ENCODE measurements around the gene DNM3.
"Not testable (repeated sequence)": the region's sequence is repeated elsewhere in the genome, so short reads cannot be mapped to it uniquely, and the experiment has no call there.

DNM3 gene

GRCh38 chr1:171841050-171841910, at the start of gene DNM3:
Gene DNM3, plus strand, starts transcription at chr1:171841498. Its CDS starts 159 bp downstream, at chr1:171841657.
- H3K27me3 ChIP-seq (ENCODE audit: insufficient read depth, low read length) = peaks cover 42% of the 10 kb centered on the region
- no peaks in the 10 kb centered on the region for H3K36me3 ChIP-seq (ENCODE audit: insufficient read depth, low read depth, low read length)
- no peaks in the 10 kb centered on the region for H3K9me3 ChIP-seq (ENCODE audit: insufficient read depth, low read depth, low read length)
- peak within 1 kb of the TSS; percentile 66 for H3K4me3 ChIP-seq (ENCODE audit: low read length)
- no peak within 1 kb of the TSS for H3K27ac ChIP-seq (ENCODE audit: low read length)
- no peaks in the 10 kb centered on the region for H3K4me1 ChIP-seq (ENCODE audit: insufficient read depth, low read length)
- peak within 1 kb of the TSS; percentile 65; the same call in 1 of the 2 replicates for H3K9ac ChIP-seq (ENCODE audit: low read depth, low read length)

DNA sequence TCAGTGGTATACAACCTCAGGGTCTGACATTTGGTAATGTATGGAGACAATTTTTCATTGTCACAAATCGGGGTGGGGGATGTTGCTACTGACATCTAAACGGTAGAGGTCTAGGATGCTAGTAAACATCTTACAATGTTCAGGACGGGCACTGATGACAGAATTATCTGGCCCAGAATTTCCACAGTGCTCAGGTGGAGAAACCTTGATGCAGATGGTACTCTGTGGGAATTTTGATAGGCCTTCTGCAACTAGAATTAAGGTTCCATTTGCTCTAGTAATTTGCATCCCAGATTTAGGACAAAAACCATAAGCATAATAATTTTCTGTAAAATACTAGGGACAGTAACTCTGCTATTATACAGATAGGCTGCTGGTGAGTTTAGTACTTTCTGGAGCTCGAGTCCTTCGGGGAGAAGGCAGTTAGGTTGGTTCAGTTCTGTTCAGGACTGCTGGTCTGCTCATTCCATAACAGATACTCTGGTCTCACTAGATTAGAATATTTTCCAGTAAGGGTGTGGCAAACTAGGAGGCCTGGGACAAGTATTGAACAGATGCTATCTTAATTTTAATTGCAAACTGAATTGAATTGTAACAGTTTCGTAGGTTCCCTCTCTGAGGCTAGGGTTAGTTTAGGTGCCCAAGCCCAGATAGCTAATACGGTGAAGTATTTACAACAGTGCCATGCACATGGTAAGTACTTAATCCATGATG, 48.5 kb upstream of the DNM3 start:
- Histone ChIP-seq H3K4me3 (ENCODE audit: low read length) (no peak overlapping the region), H3K9ac (ENCODE audit: low read depth, low read length) (no peak overlapping the region), H3K27ac (ENCODE audit: low read length) (no peak overlapping the region), H3K27me3 (ENCODE audit: insufficient read depth, low read length) (no peaks in the 10 kb centered on the region), H3K36me3 (ENCODE audit: insufficient read depth, low read depth, low read length) (peaks cover 100% of the 10 kb centered on the region), H3K4me1 (ENCODE audit: insufficient read depth, low read length) (no peaks in the 10 kb centered on the region), H3K9me3 (ENCODE audit: insufficient read depth, low read depth, low read length) (no peaks in the 10 kb centered on the region)

- Histone ChIP-seq H3K4me3 (ENCODE audit: low read length) (no peak overlapping the region), H3K9me3 (ENCODE audit: insufficient read depth, low read depth, low read length) (no peaks in the 10 kb centered on the region), H3K9ac (ENCODE audit: low read depth, low read length) (no peak overlapping the region), H3K36me3 (ENCODE audit: insufficient read depth, low read depth, low read length) (peaks cover 98% of the 10 kb centered on the region), H3K4me1 (ENCODE audit: insufficient read depth, low read length) (no peaks in the 10 kb centered on the region), H3K27me3 (ENCODE audit: insufficient read depth, low read length) (no peaks in the 10 kb centered on the region), H3K27ac (ENCODE audit: low read length) (no peak overlapping the region)
Observed at GRCh38 chr1:171793636-171794035, 47.7 kb upstream of the DNM3 start.

DNA sequence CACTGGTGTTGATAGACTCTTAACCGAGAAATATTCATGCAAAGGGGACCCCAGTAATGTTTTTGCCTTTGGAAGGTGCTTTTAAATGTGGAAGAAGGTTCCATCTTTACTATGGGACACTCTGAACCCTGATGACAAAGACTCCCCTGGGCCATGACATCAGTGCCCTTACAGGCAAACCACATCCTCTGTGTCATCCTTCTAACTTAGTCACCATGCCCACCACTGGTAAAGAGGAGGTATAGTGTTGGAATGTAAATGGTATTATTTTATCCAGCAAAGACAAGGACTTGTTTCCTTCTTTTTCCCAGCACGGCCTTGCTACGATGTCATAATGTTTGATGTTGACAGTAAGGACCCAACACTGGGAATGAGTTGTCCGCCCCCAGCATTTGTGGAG, 47.2 kb upstream of the DNM3 start:
- no peak overlapping the region for H3K9ac ChIP-seq (ENCODE audit: low read depth, low read length)
- H3K4me3 ChIP-seq (ENCODE audit: low read length) = no peak overlapping the region
- H3K36me3 ChIP-seq (ENCODE audit: insufficient read depth, low read depth, low read length) = peaks cover 94% of the 10 kb centered on the region
- H3K4me1 ChIP-seq (ENCODE audit: insufficient read depth, low read length) = no peaks in the 10 kb centered on the region
- H3K9me3 ChIP-seq (ENCODE audit: insufficient read depth, low read depth, low read length) = no peaks in the 10 kb centered on the region
- H3K27ac ChIP-seq (ENCODE audit: low read length) = no peak overlapping the region
- no peaks in the 10 kb centered on the region for H3K27me3 ChIP-seq (ENCODE audit: insufficient read depth, low read length)

GRCh38 chr1:171796592-171796991, 44.7 kb upstream of the DNM3 start:
- H3K9ac ChIP-seq (ENCODE audit: low read depth, low read length) = no peak overlapping the region
- H3K27me3 ChIP-seq (ENCODE audit: insufficient read depth, low read length) = no peaks in the 10 kb centered on the region
- no peak overlapping the region for H3K27ac ChIP-seq (ENCODE audit: low read length)
- H3K36me3 ChIP-seq (ENCODE audit: insufficient read depth, low read depth, low read length) = peaks cover 69% of the 10 kb centered on the region
- H3K4me1 ChIP-seq (ENCODE audit: insufficient read depth, low read length) = peaks cover under 1% of the 10 kb centered on the region; the same call in 1 of the 2 replicates
- no peaks in the 10 kb centered on the region for H3K9me3 ChIP-seq (ENCODE audit: insufficient read depth, low read depth, low read length)
- no peak overlapping the region for H3K4me3 ChIP-seq (ENCODE audit: low read length)

DNA sequence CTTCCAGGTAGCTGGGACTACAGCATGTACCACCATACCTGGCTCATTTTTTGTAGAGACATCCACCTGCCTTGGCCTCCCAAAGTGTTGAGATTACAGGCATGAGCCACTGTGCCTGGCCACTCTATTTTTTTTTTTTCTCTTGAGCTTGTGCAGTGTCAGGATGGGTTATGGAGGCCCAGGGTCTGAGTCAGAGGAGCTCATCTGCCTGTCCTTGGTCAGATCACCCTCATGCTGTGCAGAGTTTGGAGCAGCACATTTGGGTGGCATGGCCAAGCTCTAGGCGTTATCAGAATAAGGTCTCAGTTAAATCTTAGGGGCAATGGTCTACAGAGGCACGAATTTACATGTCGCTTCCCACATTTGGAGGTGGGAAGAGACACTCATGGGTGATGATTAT, 43.0 kb upstream of the DNM3 start:
- Histone ChIP-seq H3K4me3 (ENCODE audit: low read length) (no peak overlapping the region), H3K27ac (ENCODE audit: low read length) (no peak overlapping the region), H3K27me3 (ENCODE audit: insufficient read depth, low read length) (no peaks in the 10 kb centered on the region), H3K36me3 (ENCODE audit: insufficient read depth, low read depth, low read length) (peaks cover 51% of the 10 kb centered on the region), H3K9ac (ENCODE audit: low read depth, low read length) (no peak overlapping the region), H3K4me1 (ENCODE audit: insufficient read depth, low read length) (peaks cover 4% of the 10 kb centered on the region; the same call in 1 of the 2 replicates), H3K9me3 (ENCODE audit: insufficient read depth, low read depth, low read length) (no peaks in the 10 kb centered on the region)

DNA sequence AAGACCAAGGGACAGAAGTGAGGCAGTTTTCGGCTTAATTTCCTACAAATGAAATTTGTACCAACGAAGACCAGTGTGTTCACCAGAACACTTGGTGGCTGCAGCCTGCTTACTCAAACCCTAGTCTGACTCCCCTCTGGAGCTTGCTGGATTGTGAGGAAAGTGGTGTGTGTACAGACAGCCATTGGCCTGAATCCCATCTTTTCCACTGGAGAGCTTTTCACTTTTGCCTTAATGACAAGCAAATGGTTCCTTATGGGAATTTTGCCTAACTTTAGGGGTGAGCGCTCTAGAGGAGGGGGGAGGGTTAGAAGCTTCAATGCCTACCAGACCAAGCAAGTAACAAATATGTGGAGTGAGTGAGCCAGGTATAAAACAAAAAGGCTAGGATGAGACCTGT, 42.5 kb upstream of the DNM3 start:
- H3K27ac ChIP-seq (ENCODE audit: low read length) = no peak overlapping the region
- no peak overlapping the region for H3K4me3 ChIP-seq (ENCODE audit: low read length)
- H3K9me3 ChIP-seq (ENCODE audit: insufficient read depth, low read depth, low read length) = no peaks in the 10 kb centered on the region
- H3K9ac ChIP-seq (ENCODE audit: low read depth, low read length) = no peak overlapping the region
- peaks cover 47% of the 10 kb centered on the region for H3K36me3 ChIP-seq (ENCODE audit: insufficient read depth, low read depth, low read length)
- peaks cover 4% of the 10 kb centered on the region; the same call in 1 of the 2 replicates for H3K4me1 ChIP-seq (ENCODE audit: insufficient read depth, low read length)
- H3K27me3 ChIP-seq (ENCODE audit: insufficient read depth, low read length) = no peaks in the 10 kb centered on the region

GRCh38 chr1:171799166-171799565, 42.1 kb upstream of the DNM3 start:
- H3K27me3 ChIP-seq (ENCODE audit: insufficient read depth, low read length) = no peaks in the 10 kb centered on the region
- no peak overlapping the region for H3K27ac ChIP-seq (ENCODE audit: low read length)
- no peaks in the 10 kb centered on the region for H3K9me3 ChIP-seq (ENCODE audit: insufficient read depth, low read depth, low read length)
- no peak overlapping the region for H3K9ac ChIP-seq (ENCODE audit: low read depth, low read length)
- H3K4me3 ChIP-seq (ENCODE audit: low read length) = no peak overlapping the region
- H3K4me1 ChIP-seq (ENCODE audit: insufficient read depth, low read length) = peaks cover 4% of the 10 kb centered on the region; the same call in 1 of the 2 replicates
- peaks cover 43% of the 10 kb centered on the region for H3K36me3 ChIP-seq (ENCODE audit: insufficient read depth, low read depth, low read length)

DNA sequence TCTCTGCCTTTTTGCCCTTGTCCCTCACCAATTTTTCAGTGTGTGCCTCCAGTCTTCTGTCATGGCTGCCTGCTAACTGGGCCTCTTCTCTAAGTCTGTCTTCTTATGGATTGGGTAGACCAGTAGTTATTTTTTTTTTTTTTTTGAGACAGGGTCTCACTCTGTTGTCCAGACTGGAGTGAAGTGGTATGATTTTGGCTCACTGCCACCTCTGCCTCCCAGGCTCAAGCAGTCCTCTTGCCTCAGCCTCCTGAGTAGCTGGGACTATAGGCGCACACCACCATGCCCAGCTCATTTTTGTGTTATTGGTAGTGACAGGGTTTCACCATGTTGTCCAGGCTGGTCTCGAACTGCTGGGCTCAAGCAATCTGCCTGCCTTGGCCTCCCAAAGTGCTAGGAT, 41.6 kb upstream of the DNM3 start:
- not testable (repeated sequence) for H3K4me3 ChIP-seq (ENCODE audit: low read length); H3K9ac ChIP-seq (ENCODE audit: low read depth, low read length); H3K27ac ChIP-seq (ENCODE audit: low read length); H3K4me1 ChIP-seq (ENCODE audit: insufficient read depth, low read length); H3K27me3 ChIP-seq (ENCODE audit: insufficient read depth, low read length); H3K9me3 ChIP-seq (ENCODE audit: insufficient read depth, low read depth, low read length)
- H3K36me3 ChIP-seq (ENCODE audit: insufficient read depth, low read depth, low read length) = peaks cover 37% of the 10 kb centered on the region

GRCh38 chr1:171800342-171800741, 41.0 kb upstream of the DNM3 start:
- H3K27me3 ChIP-seq (ENCODE audit: insufficient read depth, low read length) = no peaks in the 10 kb centered on the region
- peaks cover 4% of the 10 kb centered on the region; the same call in 1 of the 2 replicates for H3K4me1 ChIP-seq (ENCODE audit: insufficient read depth, low read length)
- peaks cover 31% of the 10 kb centered on the region for H3K36me3 ChIP-seq (ENCODE audit: insufficient read depth, low read depth, low read length)
- H3K27ac ChIP-seq (ENCODE audit: low read length) = no peak overlapping the region
- no peak overlapping the region for H3K4me3 ChIP-seq (ENCODE audit: low read length)
- no peak overlapping the region for H3K9ac ChIP-seq (ENCODE audit: low read depth, low read length)
- no peaks in the 10 kb centered on the region for H3K9me3 ChIP-seq (ENCODE audit: insufficient read depth, low read depth, low read length)

DNA sequence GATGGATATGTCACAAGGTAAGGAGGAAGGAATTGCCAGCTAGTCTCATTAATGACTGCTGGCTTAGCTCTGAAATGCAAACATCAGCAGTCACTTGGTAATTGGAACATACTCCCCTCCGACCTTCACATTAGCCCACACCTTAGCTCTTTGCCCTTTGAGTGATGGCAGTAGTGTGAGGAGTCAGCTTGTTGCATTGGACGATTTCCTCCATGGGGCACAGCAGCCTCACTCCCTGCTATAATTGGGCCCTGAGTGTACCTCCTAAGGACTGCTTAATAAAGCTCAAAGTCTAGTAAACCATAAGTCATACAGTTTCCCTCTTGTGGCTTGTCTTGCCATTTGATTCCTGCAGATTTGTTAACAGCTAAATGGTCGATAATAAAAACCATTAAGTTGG, 40.4 kb upstream of the DNM3 start:
- H3K27me3 ChIP-seq (ENCODE audit: insufficient read depth, low read length) = no peaks in the 10 kb centered on the region
- no peak overlapping the region for H3K9ac ChIP-seq (ENCODE audit: low read depth, low read length)
- no peaks in the 10 kb centered on the region for H3K9me3 ChIP-seq (ENCODE audit: insufficient read depth, low read depth, low read length)
- H3K36me3 ChIP-seq (ENCODE audit: insufficient read depth, low read depth, low read length) = peaks cover 26% of the 10 kb centered on the region
- no peak overlapping the region for H3K27ac ChIP-seq (ENCODE audit: low read length)
- H3K4me3 ChIP-seq (ENCODE audit: low read length) = no peak overlapping the region
- H3K4me1 ChIP-seq (ENCODE audit: insufficient read depth, low read length) = peaks cover 4% of the 10 kb centered on the region; the same call in 1 of the 2 replicates

GRCh38 chr1:171801487-171801891, 39.8 kb upstream of the DNM3 start:
- no peak overlapping the region for H3K4me3 ChIP-seq (ENCODE audit: low read length)
- H3K4me1 ChIP-seq (ENCODE audit: insufficient read depth, low read length) = peaks cover 4% of the 10 kb centered on the region; the same call in 1 of the 2 replicates
- H3K9me3 ChIP-seq (ENCODE audit: insufficient read depth, low read depth, low read length) = no peaks in the 10 kb centered on the region
- H3K27me3 ChIP-seq (ENCODE audit: insufficient read depth, low read length) = no peaks in the 10 kb centered on the region
- H3K36me3 ChIP-seq (ENCODE audit: insufficient read depth, low read depth, low read length) = peaks cover 20% of the 10 kb centered on the region
- no peak overlapping the region for H3K27ac ChIP-seq (ENCODE audit: low read length)
- peak overlapping the region; percentile 21; the same call in 1 of the 2 replicates for H3K9ac ChIP-seq (ENCODE audit: low read depth, low read length)

All from iPS-20b (cell line).